ENCODE results near the gene TMA7B. TPM values are rescaled to one million over a fixed set of nuclear protein-coding genes. Genes with fewer than 3 reads are reported as not detected.

TMA7B gene
- total and polyA plus RNA-seq, 10 of the 15 experiments (the other 5 are each of a cell fraction or from before 2014, with no cell fraction given) = 0.33 to 2.9 (median 1.8) TPM

DNA sequence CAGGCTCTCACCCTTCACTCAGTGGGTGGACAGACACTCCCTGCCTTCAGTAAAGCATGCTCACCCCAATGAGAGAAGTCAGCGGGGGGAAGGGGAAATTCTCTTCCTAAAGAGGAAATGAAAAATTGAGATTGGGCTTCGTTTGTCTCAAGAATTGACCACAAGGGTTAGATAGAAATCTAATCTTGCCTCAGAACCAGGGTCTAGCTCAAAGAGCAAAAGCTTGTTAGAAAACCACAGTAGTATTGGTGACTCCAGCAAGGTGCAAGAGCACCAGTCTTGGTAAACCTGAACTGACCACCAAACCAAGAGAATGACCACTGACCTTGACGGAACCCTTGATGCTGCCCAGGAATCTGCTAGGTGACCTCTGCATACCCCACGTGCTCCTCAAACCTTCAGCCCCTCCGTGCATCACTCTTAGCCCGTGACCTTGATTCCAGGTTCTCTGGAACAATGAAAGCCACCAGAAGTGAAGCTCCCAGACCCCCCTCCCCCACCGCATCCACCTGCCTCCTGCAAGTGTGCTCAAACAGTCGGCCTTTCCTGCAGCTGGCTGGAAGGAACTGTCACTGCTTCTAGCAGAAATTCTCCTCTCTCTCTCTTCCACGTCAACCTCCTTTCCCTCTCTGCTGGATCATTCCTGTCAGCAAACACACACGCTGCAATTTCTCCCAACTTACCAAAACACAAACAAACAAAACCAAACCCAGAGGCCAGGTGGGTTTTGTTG, 3.1 kb upstream of the TMA7B start (continued):
- peak; percentile 51 for TF ChIP-seq TCF12 (IDR thresholded peaks at IDR 0.05; ENCODE audit: low read depth, low read length)
- no peak for TF ChIP-seq KAT2A (conservative IDR thresholded peaks at IDR 0.05; ENCODE audit: control insufficient read depth, low read depth, low read length)
- no peak for TF ChIP-seq JUND (IDR thresholded peaks at IDR 0.05; ENCODE audit: low read depth, low read length)
- TF ChIP-seq TBL1XR1 (IDR thresholded peaks at IDR 0.05; ENCODE audit: low read depth, low read length) = peak; percentile 89
- TF ChIP-seq, protein P1, sequence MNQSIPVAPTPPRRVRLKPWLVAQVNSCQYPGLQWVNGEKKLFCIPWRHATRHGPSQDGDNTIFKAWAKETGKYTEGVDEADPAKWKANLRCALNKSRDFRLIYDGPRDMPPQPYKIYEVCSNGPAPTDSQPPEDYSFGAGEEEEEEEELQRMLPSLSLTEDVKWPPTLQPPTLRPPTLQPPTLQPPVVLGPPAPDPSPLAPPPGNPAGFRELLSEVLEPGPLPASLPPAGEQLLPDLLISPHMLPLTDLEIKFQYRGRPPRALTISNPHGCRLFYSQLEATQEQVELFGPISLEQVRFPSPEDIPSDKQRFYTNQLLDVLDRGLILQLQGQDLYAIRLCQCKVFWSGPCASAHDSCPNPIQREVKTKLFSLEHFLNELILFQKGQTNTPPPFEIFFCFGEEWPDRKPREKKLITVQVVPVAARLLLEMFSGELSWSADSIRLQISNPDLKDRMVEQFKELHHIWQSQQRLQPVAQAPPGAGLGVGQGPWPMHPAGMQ (IDR thresholded peaks at IDR 0.05; ENCODE audit: borderline replicate concordance) = peak; percentile 70; the same call in 1 of the 2 replicates
- TF ChIP-seq ZNF274 (IDR thresholded peaks at IDR 0.05; ENCODE audit: insufficient read depth, insufficient read length) = no peak
- TF ChIP-seq GABPA (IDR thresholded peaks at IDR 0.05; ENCODE audit: low read depth) = no peak
- no peak for TF ChIP-seq WRNIP1 (IDR thresholded peaks at IDR 0.05; ENCODE audit: borderline replicate concordance, low read depth, low read length)
- TF ChIP-seq, protein P2, sequence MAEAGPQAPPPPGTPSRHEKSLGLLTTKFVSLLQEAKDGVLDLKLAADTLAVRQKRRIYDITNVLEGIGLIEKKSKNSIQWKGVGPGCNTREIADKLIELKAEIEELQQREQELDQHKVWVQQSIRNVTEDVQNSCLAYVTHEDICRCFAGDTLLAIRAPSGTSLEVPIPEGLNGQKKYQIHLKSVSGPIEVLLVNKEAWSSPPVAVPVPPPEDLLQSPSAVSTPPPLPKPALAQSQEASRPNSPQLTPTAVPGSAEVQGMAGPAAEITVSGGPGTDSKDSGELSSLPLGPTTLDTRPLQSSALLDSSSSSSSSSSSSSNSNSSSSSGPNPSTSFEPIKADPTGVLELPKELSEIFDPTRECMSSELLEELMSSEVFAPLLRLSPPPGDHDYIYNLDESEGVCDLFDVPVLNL (IDR thresholded peaks at IDR 0.05; ENCODE audit: low read depth, low read length) = no peak
- TF ChIP-seq RAD51 (IDR thresholded peaks at IDR 0.05) = 0 out of 2 replicates have a peak, but pooled peaks have one; percentile 35
- TF ChIP-seq ZNF207 (IDR thresholded peaks at IDR 0.05; ENCODE audit: borderline replicate concordance) = no peak
- peak; percentile 84 for TF ChIP-seq BCL11A (IDR thresholded peaks at IDR 0.05; ENCODE audit: low read depth, low read length)
- TF ChIP-seq SIX5 (IDR thresholded peaks at IDR 0.05; ENCODE audit: low read depth, low read length, severe bottlenecking) = no peak
- peak; percentile 59 for TF ChIP-seq MEF2B (IDR thresholded peaks at IDR 0.05; ENCODE audit: partially characterized antibody, poor library complexity, severe bottlenecking)
- TF ChIP-seq RB1 (IDR thresholded peaks at IDR 0.05; ENCODE audit: borderline replicate concordance) = no peak
- TF ChIP-seq NR2F1 (conservative IDR thresholded peaks at IDR 0.05) = peak; percentile 98
- 0 out of 2 replicates have a peak, but pooled peaks have one; percentile 21 for TF ChIP-seq TCF3 (IDR thresholded peaks at IDR 0.05; ENCODE audit: borderline replicate concordance, insufficient read depth, low read depth, low read length)
- no peak for TF ChIP-seq ASH2L (IDR thresholded peaks at IDR 0.05; ENCODE audit: borderline replicate concordance, low read depth)
- TF ChIP-seq POLR2AphosphoS2 (IDR thresholded peaks at IDR 0.05; ENCODE audit: low read depth, low read length) = no peak
- peak; percentile 49 for TF ChIP-seq JUNB (IDR thresholded peaks at IDR 0.05)
- no peak for TF ChIP-seq SMAD1 (IDR thresholded peaks at IDR 0.05; ENCODE audit: low read depth, partially characterized antibody)
- no peak for TF ChIP-seq RELA (IDR thresholded peaks at IDR 0.05; ENCODE audit: borderline replicate concordance, partially characterized antibody)
- no peak for TF ChIP-seq STAT3 (IDR thresholded peaks at IDR 0.05; ENCODE audit: low read depth, low read length)
- peak; percentile 62; the same call in 1 of the 2 replicates for TF ChIP-seq NBN (IDR thresholded peaks at IDR 0.05)
- TF ChIP-seq TARDBP (IDR thresholded peaks at IDR 0.05; ENCODE audit: borderline replicate concordance) = no peak
- no peak for TF ChIP-seq CBX5 (IDR thresholded peaks at IDR 0.05; ENCODE audit: low read depth)

Data from GM12878 (cell line).